Measurements from ENCODE around the gene MAP4.

MAP4 gene

GRCh38 chr3:48002787-48003186, 13.4 kb downstream of the MAP4 start:
- TF ChIP-seq, protein P1, sequence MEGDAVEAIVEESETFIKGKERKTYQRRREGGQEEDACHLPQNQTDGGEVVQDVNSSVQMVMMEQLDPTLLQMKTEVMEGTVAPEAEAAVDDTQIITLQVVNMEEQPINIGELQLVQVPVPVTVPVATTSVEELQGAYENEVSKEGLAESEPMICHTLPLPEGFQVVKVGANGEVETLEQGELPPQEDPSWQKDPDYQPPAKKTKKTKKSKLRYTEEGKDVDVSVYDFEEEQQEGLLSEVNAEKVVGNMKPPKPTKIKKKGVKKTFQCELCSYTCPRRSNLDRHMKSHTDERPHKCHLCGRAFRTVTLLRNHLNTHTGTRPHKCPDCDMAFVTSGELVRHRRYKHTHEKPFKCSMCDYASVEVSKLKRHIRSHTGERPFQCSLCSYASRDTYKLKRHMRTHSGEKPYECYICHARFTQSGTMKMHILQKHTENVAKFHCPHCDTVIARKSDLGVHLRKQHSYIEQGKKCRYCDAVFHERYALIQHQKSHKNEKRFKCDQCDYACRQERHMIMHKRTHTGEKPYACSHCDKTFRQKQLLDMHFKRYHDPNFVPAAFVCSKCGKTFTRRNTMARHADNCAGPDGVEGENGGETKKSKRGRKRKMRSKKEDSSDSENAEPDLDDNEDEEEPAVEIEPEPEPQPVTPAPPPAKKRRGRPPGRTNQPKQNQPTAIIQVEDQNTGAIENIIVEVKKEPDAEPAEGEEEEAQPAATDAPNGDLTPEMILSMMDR (IDR thresholded peaks at IDR 0.05; ENCODE audit: borderline replicate concordance, control extremely low read depth, extremely low read depth, insufficient read depth, missing control alignments): no peak
- in situ Hi-C loops (cut with MboI; ENCODE audit: low sequenced_read_pairs, unreplicated experiment): no loop called here
- DNase-seq (ENCODE audit: low spot score): no peak

DNA sequence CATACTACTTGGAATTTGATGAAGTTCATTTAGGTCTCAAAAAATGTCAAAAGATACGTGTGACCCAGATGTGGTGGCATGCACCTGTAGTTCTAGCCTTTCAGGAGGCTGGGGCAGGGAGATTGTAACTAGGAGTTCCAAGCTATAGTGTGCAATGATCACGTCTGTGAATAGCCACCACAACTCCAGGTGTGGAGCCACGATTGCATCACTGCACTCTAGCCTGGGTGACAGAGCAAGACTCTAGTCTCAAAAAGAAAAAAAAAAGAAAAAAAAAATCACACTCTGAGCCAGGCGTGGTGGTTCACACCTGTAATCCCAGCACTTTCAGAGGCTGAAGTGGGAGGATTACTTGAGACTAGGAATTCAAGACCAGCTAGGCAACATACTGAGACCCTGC, 14.2 kb downstream of the MAP4 start:
- in situ Hi-C loops (cut with MboI; ENCODE audit: low sequenced_read_pairs, unreplicated experiment): no loop called here
- TF ChIP-seq, protein P1 (IDR thresholded peaks at IDR 0.05; ENCODE audit: borderline replicate concordance, control extremely low read depth, extremely low read depth, insufficient read depth, missing control alignments): peak; percentile 3

GRCh38 chr3:48000212-48000611, 16.0 kb downstream of the MAP4 start:
- TF ChIP-seq, protein P1 (IDR thresholded peaks at IDR 0.05; ENCODE audit: borderline replicate concordance, control extremely low read depth, extremely low read depth, insufficient read depth, missing control alignments): no peak
- in situ Hi-C loops (cut with MboI; ENCODE audit: low sequenced_read_pairs, unreplicated experiment): no loop called here
- DNase-seq (ENCODE audit: low spot score): no peak

More for the DNA sequence above, 14.2 kb downstream of the MAP4 start:
- DNase-seq (ENCODE audit: low spot score): no peak

- TF ChIP-seq, protein P1 (IDR thresholded peaks at IDR 0.05; ENCODE audit: borderline replicate concordance, control extremely low read depth, extremely low read depth, insufficient read depth, missing control alignments): no peak
- in situ Hi-C loops (cut with MboI; ENCODE audit: low sequenced_read_pairs, unreplicated experiment): loop anchor here (10.0 kb wide), 2 partner anchors 158 to 162 kb away; no protein-coding TSS in a partner anchor
Measured at GRCh38 chr3:47996440-47996839, 19.8 kb downstream of the MAP4 start.

DNA sequence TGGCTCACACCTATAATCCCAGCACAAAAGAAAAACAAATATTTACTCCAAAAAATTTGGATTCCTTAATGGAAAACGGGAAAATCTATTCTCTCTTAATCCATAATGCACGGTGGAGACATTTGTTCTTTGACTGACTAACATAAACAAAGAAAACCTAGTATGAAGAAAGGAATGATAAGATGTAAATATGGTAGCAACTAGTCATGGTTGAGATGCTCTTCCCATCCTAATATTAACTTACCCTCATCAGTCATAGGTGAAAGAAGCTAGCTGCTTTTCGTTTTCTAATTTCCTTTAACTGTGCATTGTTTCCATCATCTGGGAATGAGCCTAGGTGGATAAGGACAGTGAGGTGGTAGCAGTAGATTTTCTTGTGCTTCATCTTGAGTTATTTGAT, 22.0 kb downstream of the MAP4 start:
- in situ Hi-C loops (cut with MboI; ENCODE audit: low sequenced_read_pairs, unreplicated experiment): loop anchor here (10.0 kb wide), 2 partner anchors 159 to 161 kb away; no protein-coding TSS in a partner anchor

More at GRCh38 chr3:47996440-47996839, 19.8 kb downstream of the MAP4 start:
- no peak for DNase-seq (ENCODE audit: low spot score)

GRCh38 chr3:47991341-47991740, 24.9 kb downstream of the MAP4 start:
- no peak for DNase-seq (ENCODE audit: low spot score)
- TF ChIP-seq, protein P1 (IDR thresholded peaks at IDR 0.05; ENCODE audit: borderline replicate concordance, control extremely low read depth, extremely low read depth, insufficient read depth, missing control alignments): no peak
- in situ Hi-C loops (cut with MboI; ENCODE audit: low sequenced_read_pairs, unreplicated experiment): loop anchor here (10.0 kb wide), 2 partner anchors 157 to 163 kb away; no protein-coding TSS in a partner anchor

More for the DNA sequence above, 22.0 kb downstream of the MAP4 start:
- TF ChIP-seq, protein P1 (IDR thresholded peaks at IDR 0.05; ENCODE audit: borderline replicate concordance, control extremely low read depth, extremely low read depth, insufficient read depth, missing control alignments): no peak
- DNase-seq (ENCODE audit: low spot score): no peak
